Aorta (tissue), 5 donors: ENCODE data around the gene TUBB6. TPM values are rescaled to one million over a fixed set of nuclear protein-coding genes. Genes with fewer than 3 reads are reported as not detected.

Experiments used
- ATAC-seq: fragments of 200-7000 bp; cut with Tn5 transposase; one replicate; pipeline ENCODE4 v1.9.1; 2022; ENCODE audit warnings: moderate library complexity; ENCODE audit not compliant: low FRiP score
- DNase-seq, 2 donors: peaks; one replicate each; pipeline ENCODE4 v3.0.0-alpha.2; 2020
- H3K27ac ChIP-seq, 2 donors: one replicate each; pipeline ENCODE4 v1.5.1; 2013; ENCODE audit warnings: low read length in 2 of 2, mild to moderate bottlenecking in 2 of 2, moderate library complexity in 2 of 2, control low read depth in 1 of 2, inconsistent platforms in 1 of 2, low read depth in 1 of 2
- H3K27me3 ChIP-seq, 2 donors: one replicate each; pipeline ENCODE4 v1.6.1; 2013; ENCODE audit warnings: control low read depth in 1 of 2, low read length in 1 of 2, mild to moderate bottlenecking in 1 of 2, moderate library complexity in 1 of 2; ENCODE audit not compliant: insufficient read depth in 2 of 2, control insufficient read depth in 1 of 2
- H3K36me3 ChIP-seq, 2 donors: one replicate each; pipeline ENCODE4 v1.6.1; 2013; ENCODE audit warnings: control low read depth in 1 of 2, low read length in 1 of 2, mild to moderate bottlenecking in 1 of 2; ENCODE audit not compliant: insufficient read depth in 2 of 2, control insufficient read depth in 1 of 2
- H3K4me1 ChIP-seq, 2 donors: one replicate each; pipeline ENCODE4 v1.6.1; 2013; ENCODE audit warnings: low read length in 2 of 2, control low read depth in 1 of 2, mild to moderate bottlenecking in 1 of 2, moderate library complexity in 1 of 2; ENCODE audit not compliant: insufficient read depth in 2 of 2, control insufficient read depth in 1 of 2
- H3K4me3 ChIP-seq, 2 donors: one replicate each; pipeline ENCODE4 v1.5.1; 2013; ENCODE audit warnings: low read length in 2 of 2, control low read depth in 1 of 2, mild to moderate bottlenecking in 1 of 2
- H3K9me3 ChIP-seq: one replicate; pipeline ENCODE4 v1.6.1; 2013; ENCODE audit warnings: mild to moderate bottlenecking, low read length; ENCODE audit not compliant: control insufficient read depth
- WGBS, 2 donors: extraction: QIAGEN DNeasy Blood & Tissue Kit; methylation state at CpG; one replicate each; pipeline ENCODE4 v1.1.7; 2013; 5-methylcytosine and 5-hydroxymethylcytosine counted together
- intact Hi-C, 2 donors: fragments of 100-400 bp; cut with DNase I; formaldehyde crosslinking; loops; one replicate each; pipeline versions ENCODE4 v1.14.2 to v1.15.0; 2022
- polyA plus RNA-seq, 2 donors: library from polyadenylated mRNA; stranded (reverse); fragments of 200-250 nt; gene quantifications; one replicate each; pipeline ENCODE4 v1.2.3, GENCODE V29; 2013
- total RNA-seq, 2 donors: library from RNA; stranded (reverse); fragmentation: NEBNext Ultra II Directional; extraction: Animal tissue kit (Norgen Biotek cat#: 25700); gene quantifications; one replicate each; pipeline ENCODE4 v1.2.1, GENCODE V29; 2021
- donor health status: healthy with polysubstance abuse.
- donor health status: Bipolar disorder and iron deficiency.
- donor health status: DM: no; HTN: no; CAD: no.
- donor health status: DM: no; HTN: no; CAD: no.
- donor health status: DM: yes; HTN: yes; CAD: no.

TUBB6 gene
- total and polyA plus RNA-seq, 4 donors, result 137 to 257 (median 171) TPM

DNA sequence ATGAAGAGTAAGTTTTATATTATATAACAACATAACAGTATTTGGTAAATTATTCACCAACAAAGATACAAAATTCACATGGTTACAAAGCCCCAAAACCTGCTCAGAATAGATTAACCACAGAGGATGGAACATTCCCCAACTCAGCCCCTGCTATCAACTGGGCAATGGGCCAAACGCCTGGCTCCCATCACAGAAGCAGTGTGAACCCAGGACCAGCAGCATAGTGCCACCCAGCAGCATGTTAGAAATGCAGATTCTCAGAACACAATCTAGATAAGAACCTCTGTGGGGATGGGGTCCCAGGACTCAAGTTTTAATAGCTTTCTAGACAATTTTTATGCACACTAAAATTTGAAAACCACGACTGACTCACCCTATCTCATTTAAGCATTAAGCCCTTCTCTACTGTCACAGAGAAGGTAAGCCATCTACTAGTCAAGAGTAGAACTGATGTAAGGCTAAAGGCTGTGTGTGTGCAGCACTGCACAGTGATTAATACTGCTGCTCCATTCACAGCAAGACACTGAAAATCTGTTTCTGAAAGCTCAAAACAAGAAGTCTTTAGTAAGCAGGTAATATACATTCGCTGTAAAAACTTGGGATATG lies 53.8 kb downstream of the TUBB6 start:
- no peak for ATAC-seq
- H3K27ac ChIP-seq, result no peak overlapping the region
- no peaks in the 10 kb centered on the region for H3K9me3 ChIP-seq
- 70 to 72% methylated on average over 3 of the region's 3 CpGs for WGBS, 2 donors
- no peak for DNase-seq
- intact Hi-C loops, result no loop called here
- peaks cover 5 to 12% of the 10 kb centered on the region in 2 donors for H3K36me3 ChIP-seq
- H3K4me3 ChIP-seq, result no peak overlapping the region
- H3K27me3 ChIP-seq, result no peaks in the 10 kb centered on the region
- H3K4me1 ChIP-seq, result no peaks in the 10 kb centered on the region

DNA sequence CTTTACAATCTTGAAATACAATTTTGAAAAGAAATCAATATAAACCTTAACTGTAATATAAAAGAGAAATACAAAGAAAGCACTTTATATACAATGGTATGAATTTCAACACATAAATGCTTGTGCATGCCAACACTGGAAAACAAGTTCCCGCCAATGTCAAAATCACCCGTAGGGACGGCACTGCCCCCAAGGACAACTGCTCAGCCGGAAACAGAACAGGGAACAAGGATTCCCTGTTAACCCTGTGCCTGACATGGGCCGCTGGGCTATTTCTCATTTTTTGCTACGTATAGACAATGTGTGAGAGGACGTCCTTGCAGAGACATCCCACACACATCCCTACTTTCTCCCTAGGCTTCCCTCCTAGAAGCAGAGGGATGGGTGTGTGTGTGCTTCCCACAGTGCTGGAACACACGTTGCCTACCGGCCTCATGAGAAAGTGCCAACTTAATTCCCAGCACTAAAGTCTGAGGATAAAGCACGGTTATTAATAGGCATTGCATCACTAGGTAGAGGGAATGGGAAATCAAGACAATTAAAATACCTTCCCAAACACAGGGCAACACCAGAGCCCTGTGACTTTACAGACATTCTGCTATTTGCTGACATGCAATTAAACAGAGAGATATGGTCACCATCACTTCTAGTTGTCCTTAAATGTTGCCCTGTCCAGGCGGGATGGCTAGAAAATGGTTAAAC lies 54.6 kb downstream of the TUBB6 start:
- DNase-seq, result no peak
- H3K9me3 ChIP-seq, result no peaks in the 10 kb centered on the region
- ATAC-seq, result no peak
- no peak overlapping the region for H3K4me3 ChIP-seq
- peaks cover 5 to 12% of the 10 kb centered on the region in 2 donors for H3K36me3 ChIP-seq
- intact Hi-C loops, result no loop called here
- H3K4me1 ChIP-seq, result no peaks in the 10 kb centered on the region
- WGBS, 2 donors, result 53 to 61% methylated on average over 11 of the region's 11 CpGs
- H3K27ac ChIP-seq, result no peak overlapping the region
- no peaks in the 10 kb centered on the region for H3K27me3 ChIP-seq

DNA sequence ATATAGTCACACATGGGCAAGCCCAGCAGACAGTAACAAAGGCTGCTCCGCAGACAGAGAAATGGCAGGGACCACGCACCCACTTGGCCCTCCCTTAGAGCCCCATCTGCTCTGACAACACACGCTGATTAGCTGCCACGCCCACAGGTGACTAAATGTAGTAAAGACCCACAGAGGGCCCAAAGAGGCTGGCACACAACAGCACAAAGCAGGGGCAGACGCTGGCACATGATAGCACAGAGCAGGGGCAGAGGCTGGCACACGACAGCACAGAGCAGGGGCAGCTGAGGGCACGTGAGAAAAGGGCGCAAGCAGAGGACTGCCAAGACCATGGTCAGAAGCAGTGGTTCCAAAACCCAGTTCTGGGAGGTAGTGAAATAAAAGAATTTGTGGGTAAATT lies 58.3 kb downstream of the TUBB6 start:
- H3K9me3 ChIP-seq, result no peaks in the 10 kb centered on the region
- no peaks in the 10 kb centered on the region for H3K4me1 ChIP-seq
- DNase-seq, result no peak
- no peaks in the 10 kb centered on the region for H3K27me3 ChIP-seq
- no peak overlapping the region for H3K4me3 ChIP-seq
- H3K36me3 ChIP-seq, result peaks cover 3 to 6% of the 10 kb centered on the region in 2 donors
- intact Hi-C loops, result no loop called here
- no peak overlapping the region for H3K27ac ChIP-seq
- WGBS, 2 donors, result 88 to 93% methylated on average over 8 of the region's 8 CpGs
- no peak for ATAC-seq

DNA sequence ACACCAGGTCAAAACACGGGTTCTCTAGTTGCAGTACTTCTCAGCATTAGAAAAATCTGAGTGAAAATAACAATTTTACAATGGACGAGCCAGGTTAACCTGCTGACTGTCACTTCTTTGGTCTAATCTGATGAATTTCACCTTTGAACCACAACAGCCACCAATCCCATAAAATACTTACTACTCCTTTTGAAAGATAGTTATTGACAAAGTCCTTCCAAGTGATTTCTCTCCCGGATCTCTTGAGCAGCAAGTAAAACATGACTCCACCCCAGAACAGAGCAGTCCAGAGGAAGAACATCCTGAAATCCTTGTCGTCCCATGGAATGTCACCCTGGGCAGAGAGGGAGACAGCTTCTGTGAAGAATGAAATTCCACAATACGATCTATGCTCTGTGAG lies 58.7 kb downstream of the TUBB6 start:
- intact Hi-C loops, result no loop called here
- ATAC-seq, result no peak
- Histone ChIP-seq H3K4me3 (no peak overlapping the region), H3K27ac (no peak overlapping the region), H3K36me3 (peaks cover 3 to 6% of the 10 kb centered on the region in 2 donors), H3K27me3 (no peaks in the 10 kb centered on the region), H3K4me1 (no peaks in the 10 kb centered on the region), H3K9me3 (no peaks in the 10 kb centered on the region)
- 79 to 84% methylated on average over 5 of the region's 5 CpGs for WGBS, 2 donors
- no peak for DNase-seq

DNA sequence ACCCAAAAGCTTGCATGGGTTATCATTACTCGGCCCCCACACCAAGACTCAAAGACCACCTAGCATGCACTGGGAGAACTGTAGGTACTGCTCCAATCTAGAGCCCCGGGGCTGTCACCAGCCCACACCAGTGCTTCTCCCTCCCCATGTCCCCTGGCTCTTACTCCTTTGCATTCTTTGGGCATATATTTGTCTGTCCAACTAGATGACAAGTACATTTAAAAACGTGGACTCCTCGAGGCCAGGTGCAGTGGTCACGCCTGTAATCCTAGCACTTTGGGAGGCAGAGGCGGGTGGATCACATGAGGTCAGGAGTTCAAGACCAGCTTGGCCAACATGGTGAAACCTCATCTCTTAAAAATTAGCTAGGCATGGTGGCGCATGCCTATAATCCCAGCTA lies 61.2 kb downstream of the TUBB6 start:
- no peaks in the 10 kb centered on the region for H3K9me3 ChIP-seq
- H3K36me3 ChIP-seq, result peaks cover 0 to 2% of the 10 kb centered on the region in 2 donors
- H3K27me3 ChIP-seq, result no peaks in the 10 kb centered on the region
- no peaks in the 10 kb centered on the region for H3K4me1 ChIP-seq
- no peak overlapping the region for H3K27ac ChIP-seq
- ATAC-seq (no peak), DNase-seq (no peak)
- no peak overlapping the region for H3K4me3 ChIP-seq
- 89 to 90% methylated on average over 7 of the region's 7 CpGs for WGBS, 2 donors
- intact Hi-C loops, result no loop called here

DNA sequence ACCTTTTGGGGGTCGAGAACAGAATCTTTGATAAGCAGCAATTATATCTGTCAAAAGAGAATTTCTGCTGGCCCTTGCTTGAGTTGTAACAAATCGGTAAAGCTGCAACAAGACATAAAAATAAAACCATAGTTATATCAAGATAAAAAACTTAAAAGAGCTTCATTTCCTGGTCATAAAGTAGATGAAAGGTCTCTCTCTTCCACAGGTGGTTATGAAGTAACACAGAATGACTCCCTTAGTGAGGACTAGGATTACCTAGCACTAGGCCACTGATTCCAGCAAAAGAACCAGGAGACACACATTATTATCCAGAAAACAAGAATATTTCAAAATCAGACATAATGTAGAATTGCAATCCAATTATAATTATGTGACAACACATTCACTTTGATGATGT lies 63.5 kb downstream of the TUBB6 start:
- DNase-seq, result no peak
- H3K27ac ChIP-seq, result no peak overlapping the region
- H3K27me3 ChIP-seq, result no peaks in the 10 kb centered on the region
- H3K9me3 ChIP-seq, result no peaks in the 10 kb centered on the region
- 78 to 87% methylated on average over 2 of the region's 2 CpGs for WGBS, 2 donors
- intact Hi-C loops, result loop anchor here (10.0 kb wide), 2 partner anchors 97 to 573 kb away; partner anchors contain the start of gene SEH1L (in 1 of the 2)
- H3K36me3 ChIP-seq, result no peaks in the 10 kb centered on the region
- H3K4me3 ChIP-seq, result no peak overlapping the region
- no peak for ATAC-seq
- no peaks in the 10 kb centered on the region for H3K4me1 ChIP-seq

DNA sequence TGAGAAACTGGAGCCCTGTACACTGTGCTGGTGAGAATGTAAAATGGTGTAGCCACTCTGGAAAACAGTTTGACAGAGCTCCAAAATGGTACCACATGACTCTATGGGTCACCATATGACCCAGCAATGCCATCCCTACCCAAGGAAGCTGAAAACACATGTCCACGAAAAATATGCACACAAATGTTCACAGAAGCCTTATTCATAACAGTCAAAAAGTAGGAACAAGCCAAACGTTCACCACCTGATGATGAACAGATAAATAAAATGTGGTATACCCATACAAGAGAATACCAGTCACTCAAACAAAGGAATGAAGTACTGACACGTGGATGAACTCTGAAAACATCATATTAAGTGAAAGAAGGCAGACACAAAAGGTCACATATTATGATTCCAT lies 64.4 kb downstream of the TUBB6 start:
- Histone ChIP-seq H3K27ac (no peak overlapping the region), H3K27me3 (no peaks in the 10 kb centered on the region), H3K36me3 (no peaks in the 10 kb centered on the region), H3K9me3 (no peaks in the 10 kb centered on the region), H3K4me1 (no peaks in the 10 kb centered on the region), H3K4me3 (no peak overlapping the region)
- 63 to 67% methylated on average over 3 of the region's 3 CpGs for WGBS, 2 donors
- no peak for DNase-seq
- intact Hi-C loops, result loop anchor here (10.0 kb wide), 2 partner anchors 98 to 572 kb away; partner anchors contain the start of gene SEH1L (in 1 of the 2)
- ATAC-seq, result no peak

DNA sequence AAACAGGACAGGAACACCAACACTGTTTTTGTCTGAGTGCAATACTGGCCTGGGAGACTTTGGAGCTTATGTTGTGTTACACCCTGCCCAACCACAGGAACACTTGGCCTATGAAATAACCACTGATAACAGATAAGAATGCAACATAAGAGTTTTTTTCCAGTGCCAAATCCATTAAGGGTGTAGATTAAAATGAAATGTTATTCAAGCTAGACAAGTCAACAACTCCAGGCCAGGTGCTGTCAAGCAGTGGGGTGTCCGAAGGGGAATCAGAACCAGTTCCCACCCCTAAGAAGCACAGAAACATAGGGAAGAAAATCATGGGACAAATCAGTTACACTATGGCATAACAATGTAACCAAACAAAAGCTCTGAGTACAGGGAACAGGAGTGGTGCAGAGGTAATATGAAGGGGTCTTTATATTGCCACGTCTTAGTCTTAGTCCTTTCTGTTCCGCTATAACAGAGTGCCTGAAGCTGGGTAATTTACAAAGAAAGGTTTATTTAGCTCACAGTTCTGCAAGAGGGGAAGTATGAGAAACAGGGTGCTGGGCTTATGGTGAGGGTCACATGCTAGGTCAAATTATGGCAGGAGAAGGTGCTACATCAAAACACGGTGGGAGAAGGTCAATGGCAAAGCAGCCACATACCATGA lies 65.2 kb downstream of the TUBB6 start:
- 74 to 77% methylated on average over 4 of the region's 4 CpGs for WGBS, 2 donors
- no peaks in the 10 kb centered on the region for H3K4me1 ChIP-seq
- intact Hi-C loops, result loop anchor here (10.0 kb wide), 2 partner anchors 98 to 572 kb away; partner anchors contain the start of gene SEH1L (in 1 of the 2)

More for the DNA sequence above, 65.2 kb downstream of the TUBB6 start:
- no peaks in the 10 kb centered on the region for H3K36me3 ChIP-seq
- no peak overlapping the region for H3K27ac ChIP-seq
- DNase-seq (no peak), ATAC-seq (no peak)
- no peaks in the 10 kb centered on the region for H3K27me3 ChIP-seq
- no peak overlapping the region for H3K4me3 ChIP-seq
- no peaks in the 10 kb centered on the region for H3K9me3 ChIP-seq
